C4-2B (cell line): ENCODE data around the gene SP1.
"Not testable (repeated sequence)": the region's sequence is repeated elsewhere in the genome, so short reads cannot be mapped to it uniquely, and the experiment has no call there.

Experiments
- H3K27ac ChIP-seq: fragments of 450-650 bp; 2 replicates; pipeline ENCODE4 v1.5.1; 2017
- ZFX ChIP-seq: fragments of 450-650 bp; IDR thresholded peaks from 2 replicates; pipeline ENCODE4 v1.6.1; 2017
- TF ChIP-seq, protein P1 (sequence below): fragments of 450-650 bp; conservative IDR thresholded peaks from 2 replicates; pipeline ENCODE4 v1.5.1; 2017; ENCODE audit warnings: mild to moderate bottlenecking

Gene SP1

DNA sequence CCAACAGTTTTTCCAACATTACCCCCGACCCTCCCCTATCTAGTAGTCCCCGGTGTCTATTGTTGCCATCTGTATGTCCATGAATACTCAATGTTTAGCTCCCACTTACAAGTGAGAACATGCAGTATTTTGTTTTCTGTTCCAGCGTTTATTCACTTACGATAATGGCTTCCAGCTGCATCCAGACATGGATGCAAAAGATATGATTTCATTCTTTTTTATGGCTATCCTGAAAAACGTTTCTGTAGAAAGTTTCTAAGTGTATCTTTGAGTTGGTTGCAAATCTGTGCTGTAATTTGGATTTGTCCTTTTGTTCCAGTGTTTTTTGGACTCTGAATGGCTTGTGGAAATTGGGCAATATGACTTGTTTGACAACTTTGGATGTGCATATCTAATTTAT lies 11.7 kb downstream of the SP1 start:
- no peak for TF ChIP-seq ZFX
- TF ChIP-seq, protein P1, sequence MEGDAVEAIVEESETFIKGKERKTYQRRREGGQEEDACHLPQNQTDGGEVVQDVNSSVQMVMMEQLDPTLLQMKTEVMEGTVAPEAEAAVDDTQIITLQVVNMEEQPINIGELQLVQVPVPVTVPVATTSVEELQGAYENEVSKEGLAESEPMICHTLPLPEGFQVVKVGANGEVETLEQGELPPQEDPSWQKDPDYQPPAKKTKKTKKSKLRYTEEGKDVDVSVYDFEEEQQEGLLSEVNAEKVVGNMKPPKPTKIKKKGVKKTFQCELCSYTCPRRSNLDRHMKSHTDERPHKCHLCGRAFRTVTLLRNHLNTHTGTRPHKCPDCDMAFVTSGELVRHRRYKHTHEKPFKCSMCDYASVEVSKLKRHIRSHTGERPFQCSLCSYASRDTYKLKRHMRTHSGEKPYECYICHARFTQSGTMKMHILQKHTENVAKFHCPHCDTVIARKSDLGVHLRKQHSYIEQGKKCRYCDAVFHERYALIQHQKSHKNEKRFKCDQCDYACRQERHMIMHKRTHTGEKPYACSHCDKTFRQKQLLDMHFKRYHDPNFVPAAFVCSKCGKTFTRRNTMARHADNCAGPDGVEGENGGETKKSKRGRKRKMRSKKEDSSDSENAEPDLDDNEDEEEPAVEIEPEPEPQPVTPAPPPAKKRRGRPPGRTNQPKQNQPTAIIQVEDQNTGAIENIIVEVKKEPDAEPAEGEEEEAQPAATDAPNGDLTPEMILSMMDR = no peak
- no peak overlapping the region for H3K27ac ChIP-seq

DNA sequence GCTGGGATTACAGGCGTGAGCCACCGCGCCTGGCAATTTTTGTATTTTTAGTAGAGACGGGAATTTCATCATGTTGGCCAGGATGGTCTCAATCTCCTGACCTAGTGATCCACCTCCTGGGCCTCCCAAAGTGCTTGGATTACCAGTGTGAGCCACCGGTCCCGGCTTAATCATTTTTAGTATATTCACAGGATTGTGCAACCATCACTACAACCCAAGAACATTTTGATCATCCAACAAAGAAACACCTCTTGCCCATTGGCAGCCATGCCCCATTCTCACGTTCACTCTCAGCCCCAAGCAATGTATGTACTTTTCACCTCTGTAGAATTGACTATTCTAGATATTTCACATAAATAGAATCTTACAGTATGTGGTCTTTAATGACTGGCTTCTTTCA lies 19.9 kb downstream of the SP1 start:
- H3K27ac ChIP-seq = no peak overlapping the region
- TF ChIP-seq, protein P1 = no peak
- TF ChIP-seq ZFX = no peak

DNA sequence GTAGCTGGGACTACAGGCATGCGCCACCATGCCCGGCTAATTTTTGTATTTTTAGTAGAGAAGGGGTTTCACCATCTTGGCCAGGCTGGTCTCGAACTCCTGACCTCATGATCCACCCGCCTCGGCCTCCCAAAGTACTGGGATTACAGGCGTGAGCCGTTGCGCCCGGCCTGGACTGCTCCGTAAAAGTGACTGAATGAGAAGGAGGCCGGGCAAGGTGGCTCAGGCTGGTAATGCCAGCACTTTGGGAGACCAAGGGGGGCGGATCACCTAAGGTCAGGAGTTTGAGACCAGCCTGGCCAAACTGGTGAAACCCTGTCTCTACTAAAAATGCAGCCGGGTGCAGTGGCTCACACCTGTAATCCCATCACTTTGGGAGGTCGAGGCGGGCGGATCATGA lies 22.4 kb downstream of the SP1 start:
- not testable (repeated sequence) for H3K27ac ChIP-seq

DNA sequence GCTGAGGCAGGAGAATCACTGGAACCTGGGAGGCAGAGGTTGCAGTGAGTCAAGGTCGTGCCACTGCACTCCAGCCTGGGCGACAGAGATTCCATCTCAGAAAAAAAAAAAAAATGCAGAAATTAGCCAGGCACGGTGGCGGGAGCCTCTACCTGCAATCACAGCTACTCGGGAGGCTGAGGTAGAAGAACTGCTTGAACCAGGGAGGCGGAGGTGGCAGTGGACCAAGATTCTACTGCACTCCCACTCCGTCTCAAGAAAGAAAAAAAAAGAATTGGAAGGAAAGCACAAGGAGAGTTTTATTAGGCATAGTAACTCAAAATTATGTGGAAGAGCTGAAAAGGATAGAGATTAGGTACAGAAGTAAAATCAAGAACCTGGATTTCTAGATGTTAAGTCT lies 22.9 kb downstream of the SP1 start:
- no peak for TF ChIP-seq ZFX
- TF ChIP-seq, protein P1 = no peak
- no peak overlapping the region for H3K27ac ChIP-seq

DNA sequence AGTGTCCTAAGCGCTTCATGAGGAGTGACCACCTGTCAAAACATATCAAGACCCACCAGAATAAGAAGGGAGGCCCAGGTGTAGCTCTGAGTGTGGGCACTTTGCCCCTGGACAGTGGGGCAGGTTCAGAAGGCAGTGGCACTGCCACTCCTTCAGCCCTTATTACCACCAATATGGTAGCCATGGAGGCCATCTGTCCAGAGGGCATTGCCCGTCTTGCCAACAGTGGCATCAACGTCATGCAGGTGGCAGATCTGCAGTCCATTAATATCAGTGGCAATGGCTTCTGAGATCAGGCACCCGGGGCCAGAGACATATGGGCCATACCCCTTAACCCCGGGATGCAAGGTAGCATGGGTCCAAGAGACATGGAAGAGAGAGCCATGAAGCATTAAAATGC lies 31.0 kb downstream of the SP1 start:
- TF ChIP-seq, protein P1 = no peak
- TF ChIP-seq ZFX = no peak
- H3K27ac ChIP-seq = no peak overlapping the region

DNA sequence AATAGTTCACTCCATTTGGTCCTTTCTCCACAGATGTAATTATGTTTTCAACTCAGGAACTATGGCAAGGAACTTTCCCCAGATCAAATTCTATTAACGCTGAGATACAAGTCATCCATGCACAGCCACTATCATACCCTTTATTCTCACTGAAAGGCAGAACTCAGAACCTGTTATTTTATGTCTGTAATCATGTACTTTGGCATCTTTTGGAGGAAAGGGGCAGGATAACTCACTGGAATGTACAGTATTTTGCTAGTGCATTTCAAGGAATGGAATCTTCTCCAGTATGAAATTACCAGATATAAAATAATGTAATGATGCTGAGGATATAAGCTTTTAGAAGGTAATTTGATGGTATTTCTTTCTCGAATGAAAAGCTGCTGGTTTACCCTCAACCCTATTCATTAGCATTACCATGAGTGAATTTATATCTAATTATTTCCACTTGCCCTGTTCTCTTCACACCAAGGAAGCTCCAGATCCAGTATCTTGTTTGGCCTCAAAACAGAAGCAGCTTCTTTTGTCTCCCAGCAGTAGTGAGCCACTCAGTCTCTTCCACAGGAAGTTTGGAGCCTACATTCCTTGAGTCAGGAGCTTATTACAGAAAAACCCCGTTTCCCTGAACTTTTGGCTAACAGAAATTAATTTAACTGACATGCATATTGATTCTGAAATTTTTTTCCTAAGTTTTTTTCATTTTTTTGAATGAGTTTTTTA lies 33.7 kb downstream of the SP1 start:
- TF ChIP-seq, protein P1 = no peak
- TF ChIP-seq ZFX = no peak
- no peak overlapping the region for H3K27ac ChIP-seq

DNA sequence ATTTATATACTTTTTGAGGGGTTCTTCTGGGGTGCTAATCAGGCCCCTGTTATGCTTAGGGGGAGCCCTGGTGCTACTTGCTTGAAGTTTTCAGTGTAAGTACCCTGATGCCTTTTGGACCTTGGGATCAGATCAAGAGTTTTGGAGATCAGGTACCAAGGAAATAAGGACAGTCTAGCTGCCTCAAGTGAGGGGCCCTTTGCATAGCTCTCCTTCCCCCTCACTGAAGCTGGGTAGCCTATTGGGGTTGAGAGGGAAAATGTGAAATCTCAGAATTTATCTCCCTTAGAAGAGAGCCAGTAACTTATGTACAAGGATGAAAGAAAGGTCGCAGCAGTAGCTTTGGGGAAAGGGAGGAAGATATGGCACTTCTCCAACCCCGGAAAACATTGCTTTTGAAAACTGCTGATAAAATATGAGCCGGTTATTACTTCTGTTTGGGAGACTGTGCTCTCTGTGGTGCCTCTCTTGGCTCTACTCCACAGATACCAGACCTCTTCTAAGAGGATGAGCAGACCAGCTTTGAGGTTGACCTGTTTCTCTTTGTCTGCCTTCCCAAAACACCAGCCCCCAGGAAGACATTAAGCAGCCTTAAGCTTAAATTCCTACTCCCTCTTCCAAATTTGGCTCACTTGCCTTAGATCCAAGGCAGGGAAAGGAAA lies 34.9 kb downstream of the SP1 start:
- no peak for TF ChIP-seq ZFX
- TF ChIP-seq, protein P1 = no peak
- no peak overlapping the region for H3K27ac ChIP-seq

DNA sequence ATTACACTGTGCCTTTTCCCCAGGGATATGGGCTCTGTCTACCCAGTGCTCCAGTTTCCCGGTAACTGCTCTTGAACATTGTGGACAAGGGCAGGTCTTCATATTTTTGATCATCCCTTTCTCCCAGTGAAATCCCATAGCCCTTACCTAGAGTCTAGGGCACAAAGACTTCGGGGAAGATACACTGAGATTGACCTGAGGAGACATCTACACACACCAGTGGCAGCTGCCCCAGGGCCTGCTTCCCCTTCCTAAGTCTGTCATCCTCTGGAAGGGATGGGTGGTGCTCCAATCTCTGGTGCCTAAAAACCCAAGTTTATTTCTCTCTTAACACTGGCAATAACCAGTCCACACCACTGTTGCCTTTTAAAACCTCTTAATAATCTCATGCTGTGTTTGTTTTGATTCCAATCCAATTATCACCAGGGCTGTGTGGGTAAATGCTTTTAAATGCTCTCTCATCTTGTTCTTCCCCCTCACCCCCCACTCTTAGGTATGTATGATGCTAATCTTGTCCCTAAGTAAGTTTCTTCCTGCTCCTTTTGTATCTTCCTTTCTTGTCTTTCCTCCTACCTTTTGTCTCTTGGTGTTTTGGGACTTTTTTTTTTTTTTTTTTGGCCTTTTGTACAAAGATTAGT lies 35.9 kb downstream of the SP1 start:
- H3K27ac ChIP-seq = not testable (repeated sequence)

DNA sequence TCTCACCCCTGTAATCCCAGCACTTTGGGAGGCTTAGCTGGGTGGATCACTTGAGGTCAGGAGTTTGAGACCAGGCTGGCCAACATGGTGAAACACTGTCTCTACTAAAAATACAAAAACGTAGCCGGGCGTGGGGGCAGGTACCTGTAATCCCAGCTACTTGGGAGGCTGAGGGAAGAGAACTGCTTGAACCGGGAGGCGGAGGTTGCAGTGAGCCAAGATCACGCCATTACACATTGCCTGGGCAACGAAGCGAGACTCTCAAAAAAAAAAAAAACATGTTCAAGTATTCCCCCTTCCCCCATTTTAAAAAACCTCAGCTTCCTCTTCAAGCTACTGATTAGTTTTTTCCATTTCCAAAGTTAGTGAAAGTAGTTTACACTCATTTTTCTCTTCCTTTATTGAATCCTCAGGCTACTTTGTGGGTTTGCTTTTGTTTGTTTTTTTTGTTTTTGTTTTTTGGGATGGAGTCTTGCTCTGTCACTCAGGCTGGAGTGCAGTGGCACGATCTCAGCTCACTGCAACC lies 37.4 kb downstream of the SP1 start:
- not testable (repeated sequence) for H3K27ac ChIP-seq
